ENCODE data around the gene BGLAP. TPM values are rescaled to one million over a fixed set of nuclear protein-coding genes. Genes with fewer than 3 reads are reported as not detected.

BGLAP gene
- total and polyA plus RNA-seq, 7 donors, result 0.33 to 0.44 (median 0.34) TPM; not detected in 4

DNA sequence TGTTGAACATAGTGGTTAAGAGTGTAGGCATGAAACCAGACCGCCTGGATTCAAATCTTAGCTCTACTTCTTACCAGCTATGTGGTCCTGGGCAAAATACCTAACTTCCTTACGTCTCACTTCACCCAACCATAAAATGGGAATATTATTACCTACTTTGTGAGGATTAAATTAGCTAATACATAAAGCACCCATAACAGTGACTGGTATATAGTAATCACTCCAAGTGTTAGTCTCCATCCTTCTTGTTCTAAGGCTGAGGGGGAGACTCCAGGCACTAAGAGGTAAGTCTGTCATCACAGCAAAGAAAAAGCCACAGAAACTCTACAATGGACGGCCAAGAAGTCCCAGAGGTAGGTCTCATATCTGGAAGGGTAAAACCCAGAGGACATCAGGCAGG, 37.9 kb downstream of the BGLAP start:
- Histone ChIP-seq H3K36me3 (ENCODE audit: insufficient read depth in 1 of 2, low read depth in 1 of 2) (peaks cover 13 to 43% of the 10 kb centered on the region in 2 donors), H3K9me3 (no peaks in the 10 kb centered on the region), H3K27me3 (ENCODE audit: insufficient read depth in 3 of 3, low read length in 2 of 3) (no peaks in the 10 kb centered on the region), H3K4me3 (no peak overlapping the region), H3K27ac (peak overlapping the region; percentile 92), H3K4me1 (peaks cover 33% of the 10 kb centered on the region)
- 90 to 92% (median 91%) methylated on average over 3 of the region's 3 CpGs for WGBS, 3 donors
- intact Hi-C loops (cut with DNase I), result no loop called here
- DNase-seq (no peak), ATAC-seq (no peak)
- TF ChIP-seq, protein P1, sequence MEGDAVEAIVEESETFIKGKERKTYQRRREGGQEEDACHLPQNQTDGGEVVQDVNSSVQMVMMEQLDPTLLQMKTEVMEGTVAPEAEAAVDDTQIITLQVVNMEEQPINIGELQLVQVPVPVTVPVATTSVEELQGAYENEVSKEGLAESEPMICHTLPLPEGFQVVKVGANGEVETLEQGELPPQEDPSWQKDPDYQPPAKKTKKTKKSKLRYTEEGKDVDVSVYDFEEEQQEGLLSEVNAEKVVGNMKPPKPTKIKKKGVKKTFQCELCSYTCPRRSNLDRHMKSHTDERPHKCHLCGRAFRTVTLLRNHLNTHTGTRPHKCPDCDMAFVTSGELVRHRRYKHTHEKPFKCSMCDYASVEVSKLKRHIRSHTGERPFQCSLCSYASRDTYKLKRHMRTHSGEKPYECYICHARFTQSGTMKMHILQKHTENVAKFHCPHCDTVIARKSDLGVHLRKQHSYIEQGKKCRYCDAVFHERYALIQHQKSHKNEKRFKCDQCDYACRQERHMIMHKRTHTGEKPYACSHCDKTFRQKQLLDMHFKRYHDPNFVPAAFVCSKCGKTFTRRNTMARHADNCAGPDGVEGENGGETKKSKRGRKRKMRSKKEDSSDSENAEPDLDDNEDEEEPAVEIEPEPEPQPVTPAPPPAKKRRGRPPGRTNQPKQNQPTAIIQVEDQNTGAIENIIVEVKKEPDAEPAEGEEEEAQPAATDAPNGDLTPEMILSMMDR (IDR thresholded peaks at IDR 0.05), result no peak

DNA sequence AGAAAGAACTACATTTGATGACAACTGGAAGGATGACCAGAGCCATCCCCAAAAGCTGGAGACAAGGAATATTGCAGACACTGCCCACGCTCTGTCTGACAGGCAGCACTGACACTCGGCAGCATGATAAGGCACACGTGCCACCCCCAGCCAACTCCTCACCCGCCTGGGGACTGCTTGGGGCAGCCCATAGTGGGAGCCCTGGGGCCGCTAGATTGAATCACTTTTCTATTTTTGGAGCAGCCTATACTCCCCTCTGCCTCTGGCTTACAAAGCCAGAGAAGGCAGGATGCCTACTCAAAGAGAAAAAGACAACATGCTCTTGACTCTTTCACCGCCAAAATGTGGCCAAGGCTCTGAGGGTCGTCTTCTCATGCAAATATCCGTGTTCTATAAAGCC, 39.3 kb downstream of the BGLAP start:
- Histone ChIP-seq H3K27me3 (ENCODE audit: insufficient read depth in 3 of 3, low read length in 2 of 3) (no peaks in the 10 kb centered on the region), H3K36me3 (ENCODE audit: insufficient read depth in 1 of 2, low read depth in 1 of 2) (peaks cover 10 to 38% of the 10 kb centered on the region in 2 donors), H3K9me3 (no peaks in the 10 kb centered on the region), H3K27ac (peak overlapping the region; percentile 92), H3K4me3 (peak overlapping the region; percentile 85), H3K4me1 (peaks cover 33% of the 10 kb centered on the region)
- TF ChIP-seq, protein P1 (IDR thresholded peaks at IDR 0.05), result no peak
- ATAC-seq (peak; percentile 85 to 88 (median 87)), DNase-seq (peak; percentile 74 to 90)
- 12 to 21% (median 13%) methylated on average over 8 of the region's 8 CpGs for WGBS, 3 donors
- intact Hi-C loops (cut with DNase I), result no loop called here

DNA sequence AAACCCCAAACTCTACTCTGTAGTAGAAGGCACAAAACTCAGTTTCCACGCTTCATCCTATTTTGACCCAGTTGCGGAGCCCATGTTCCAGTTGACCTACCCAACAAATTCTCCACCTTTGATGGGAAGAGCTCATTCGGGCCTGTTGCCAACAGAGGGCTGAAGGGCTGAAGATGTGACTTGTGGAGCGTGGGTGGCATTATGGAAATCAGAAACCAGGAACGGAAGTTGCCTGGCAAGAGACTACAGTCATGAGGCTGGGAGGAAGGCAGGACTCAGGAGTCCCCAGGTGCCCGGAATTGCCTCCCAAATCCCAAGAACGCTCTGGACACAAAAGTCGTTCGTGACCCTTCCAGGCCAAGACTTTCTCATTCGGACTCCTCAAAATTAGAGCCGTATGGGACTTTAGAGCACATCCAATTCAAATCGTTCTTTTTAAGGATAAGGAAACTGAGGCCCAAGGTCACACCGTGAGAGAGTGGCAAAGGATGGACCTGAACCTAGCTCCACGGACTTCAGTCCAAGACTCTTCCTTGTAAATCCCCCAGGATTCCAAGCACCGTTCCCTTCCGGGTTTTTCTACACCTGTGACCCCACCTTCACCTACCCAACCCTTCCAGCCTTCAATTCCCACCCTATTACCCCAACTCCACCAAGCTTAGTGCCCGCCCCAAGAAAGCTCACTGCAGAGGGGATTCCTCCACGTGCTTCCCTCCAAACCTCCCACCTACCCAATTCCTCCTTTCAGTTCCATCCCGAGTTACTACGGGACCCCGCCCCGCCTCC, 39.9 kb downstream of the BGLAP start:
- DNase-seq, result no peak

DNA sequence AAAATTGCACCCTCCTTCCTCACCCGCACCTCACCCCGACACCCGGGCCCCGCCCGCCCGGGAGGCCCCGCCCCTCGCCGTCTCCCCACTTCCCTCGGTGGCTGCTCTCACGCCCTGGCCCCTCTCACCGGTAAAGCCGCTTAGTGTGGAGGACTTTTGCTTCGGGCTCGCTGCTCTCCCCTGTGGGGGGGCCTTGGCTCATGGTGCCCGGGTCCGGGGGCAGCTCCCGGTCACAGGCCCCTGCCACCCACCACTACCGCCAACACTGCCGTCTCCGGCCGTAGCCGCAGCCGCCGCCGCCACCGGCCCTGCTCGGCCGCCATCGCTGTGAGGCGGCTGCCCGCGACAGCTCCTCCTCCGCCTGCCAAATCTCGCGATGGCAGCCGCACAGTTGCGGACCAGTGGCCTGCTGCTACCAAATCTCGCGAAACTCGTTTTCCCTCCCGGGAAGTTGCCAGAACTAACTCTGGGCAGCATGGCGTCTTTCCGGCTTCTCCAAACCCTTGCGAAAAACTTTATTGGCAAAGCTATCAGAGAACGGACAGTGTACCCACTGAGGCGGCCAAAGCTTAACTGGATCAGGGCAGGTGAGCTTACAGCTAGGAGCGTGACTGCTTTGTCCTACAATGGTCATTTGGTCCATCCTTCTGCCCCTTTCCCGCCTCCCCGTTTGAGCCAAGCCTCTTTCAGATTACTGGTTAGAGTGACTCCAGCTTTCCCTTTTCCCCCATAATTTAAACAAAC, 40.7 kb downstream of the BGLAP start, which contains the start of gene SMG5:
SMG5 (minus strand) TSS at position 347 of the 744 bp plus-strand sequence; CDS start at position 202, 145 bp downstream.
- peak; percentile 97 to 98 for DNase-seq
- H3K27me3 ChIP-seq (ENCODE audit: insufficient read depth in 3 of 3, low read length in 2 of 3), result no peaks in the 10 kb centered on the region
- peak; percentile 88 to 92 (median 90) for ATAC-seq
- H3K9me3 ChIP-seq, result no peaks in the 10 kb centered on the region
- peak within 1 kb of the TSS; percentile 85 for H3K4me3 ChIP-seq
- intact Hi-C loops (cut with DNase I), result no loop called here
- H3K4me1 ChIP-seq, result peaks cover 33% of the 10 kb centered on the region
- H3K36me3 ChIP-seq (ENCODE audit: insufficient read depth in 1 of 2, low read depth in 1 of 2), result peaks cover 4 to 31% of the 10 kb centered on the region in 2 donors
- TF ChIP-seq, protein P1 (IDR thresholded peaks at IDR 0.05), result no peak
- H3K27ac ChIP-seq, result peak within 1 kb of the TSS; percentile 92
- WGBS, 3 donors, result 0 to 1% (median 0%) methylated on average over 46 to 50 of the region's 50 CpGs

More for the DNA sequence above, 39.9 kb downstream of the BGLAP start:
- Histone ChIP-seq H3K27ac (peak overlapping the region; percentile 92), H3K4me1 (peaks cover 33% of the 10 kb centered on the region), H3K27me3 (ENCODE audit: insufficient read depth in 3 of 3, low read length in 2 of 3) (no peaks in the 10 kb centered on the region), H3K4me3 (peak overlapping the region; percentile 85), H3K9me3 (no peaks in the 10 kb centered on the region), H3K36me3 (ENCODE audit: insufficient read depth in 1 of 2, low read depth in 1 of 2) (peaks cover 9 to 34% of the 10 kb centered on the region in 2 donors)
- intact Hi-C loops (cut with DNase I), result no loop called here
- peak; percentile 17 to 58 (median 34) for ATAC-seq
- TF ChIP-seq, protein P1 (IDR thresholded peaks at IDR 0.05), result no peak
- WGBS, 3 donors, result 4 to 7% (median 5%) methylated on average over 22 of the region's 22 CpGs
